A549 (cell line): ENCODE data around the gene RNF5.

ENCODE experiments used
- CTCF ChIP-seq: fragments of >200 bp; sonication (Bioruptor Twin); formaldehyde crosslinking; IDR thresholded peaks from 3 replicates; pipeline ENCODE4 v1.5.1; 2016
- SMC3 ChIP-seq: fragments of >200 bp; sonication (Bioruptor Twin); formaldehyde crosslinking; IDR thresholded peaks from 3 replicates; pipeline ENCODE4 v1.6.1; 2018; ENCODE audit warnings: inconsistent platforms
- TF ChIP-seq, protein P1 (sequence below): fragments of >200 bp; sonication (Bioruptor Twin); formaldehyde crosslinking; IDR thresholded peaks from 3 replicates; pipeline ENCODE4 v1.6.1; 2016
- TF ChIP-seq, protein P2 (sequence below): fragments of 200-600 bp; sonication (generic); IDR thresholded peaks from 2 replicates; pipeline ENCODE4 v1.6.1; 2016; ENCODE audit warnings: antibody characterized with exemption, mild to moderate bottlenecking, moderate library complexity

- TF ChIP-seq CTCF: no peak
- TF ChIP-seq, protein P1, sequence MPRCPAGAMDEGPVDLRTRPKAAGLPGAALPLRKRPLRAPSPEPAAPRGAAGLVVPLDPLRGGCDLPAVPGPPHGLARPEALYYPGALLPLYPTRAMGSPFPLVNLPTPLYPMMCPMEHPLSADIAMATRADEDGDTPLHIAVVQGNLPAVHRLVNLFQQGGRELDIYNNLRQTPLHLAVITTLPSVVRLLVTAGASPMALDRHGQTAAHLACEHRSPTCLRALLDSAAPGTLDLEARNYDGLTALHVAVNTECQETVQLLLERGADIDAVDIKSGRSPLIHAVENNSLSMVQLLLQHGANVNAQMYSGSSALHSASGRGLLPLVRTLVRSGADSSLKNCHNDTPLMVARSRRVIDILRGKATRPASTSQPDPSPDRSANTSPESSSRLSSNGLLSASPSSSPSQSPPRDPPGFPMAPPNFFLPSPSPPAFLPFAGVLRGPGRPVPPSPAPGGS: no peak
- TF ChIP-seq, protein P2, sequence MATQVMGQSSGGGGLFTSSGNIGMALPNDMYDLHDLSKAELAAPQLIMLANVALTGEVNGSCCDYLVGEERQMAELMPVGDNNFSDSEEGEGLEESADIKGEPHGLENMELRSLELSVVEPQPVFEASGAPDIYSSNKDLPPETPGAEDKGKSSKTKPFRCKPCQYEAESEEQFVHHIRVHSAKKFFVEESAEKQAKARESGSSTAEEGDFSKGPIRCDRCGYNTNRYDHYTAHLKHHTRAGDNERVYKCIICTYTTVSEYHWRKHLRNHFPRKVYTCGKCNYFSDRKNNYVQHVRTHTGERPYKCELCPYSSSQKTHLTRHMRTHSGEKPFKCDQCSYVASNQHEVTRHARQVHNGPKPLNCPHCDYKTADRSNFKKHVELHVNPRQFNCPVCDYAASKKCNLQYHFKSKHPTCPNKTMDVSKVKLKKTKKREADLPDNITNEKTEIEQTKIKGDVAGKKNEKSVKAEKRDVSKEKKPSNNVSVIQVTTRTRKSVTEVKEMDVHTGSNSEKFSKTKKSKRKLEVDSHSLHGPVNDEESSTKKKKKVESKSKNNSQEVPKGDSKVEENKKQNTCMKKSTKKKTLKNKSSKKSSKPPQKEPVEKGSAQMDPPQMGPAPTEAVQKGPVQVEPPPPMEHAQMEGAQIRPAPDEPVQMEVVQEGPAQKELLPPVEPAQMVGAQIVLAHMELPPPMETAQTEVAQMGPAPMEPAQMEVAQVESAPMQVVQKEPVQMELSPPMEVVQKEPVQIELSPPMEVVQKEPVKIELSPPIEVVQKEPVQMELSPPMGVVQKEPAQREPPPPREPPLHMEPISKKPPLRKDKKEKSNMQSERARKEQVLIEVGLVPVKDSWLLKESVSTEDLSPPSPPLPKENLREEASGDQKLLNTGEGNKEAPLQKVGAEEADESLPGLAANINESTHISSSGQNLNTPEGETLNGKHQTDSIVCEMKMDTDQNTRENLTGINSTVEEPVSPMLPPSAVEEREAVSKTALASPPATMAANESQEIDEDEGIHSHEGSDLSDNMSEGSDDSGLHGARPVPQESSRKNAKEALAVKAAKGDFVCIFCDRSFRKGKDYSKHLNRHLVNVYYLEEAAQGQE: peak; percentile 9; the same call in 1 of the 2 replicates
- no peak for TF ChIP-seq SMC3
Measured at GRCh38 chr6:32195902-32196681, 17.9 kb downstream of the RNF5 start.
